GM23338 (cell line): Measurements from ENCODE around the gene FOXL2. TPM values are rescaled to one million over a fixed set of nuclear protein-coding genes. Genes with fewer than 3 reads are reported as not detected.

Experiments
- ATAC-seq: fragments of 200-7000 bp; cut with Tn5 transposase; 3 replicates; pipeline ENCODE4 v1.9.1; 2020
- DNase-seq: peaks from one replicate; pipeline ENCODE4 v3.0.0-alpha.2; 2015; ENCODE audit warnings: low spot score
- H2AFZ ChIP-seq: fragments of 200-600 bp; sonication (generic); 2 replicates; pipeline ENCODE4 v1.8.0; 2016; ENCODE audit warnings: antibody characterized with exemption, mild to moderate bottlenecking, moderate library complexity
- H3F3A ChIP-seq: fragments of 200-600 bp; sonication (generic); replicated peaks from 2 replicates; pipeline ENCODE4 v1.8.0; 2017; ENCODE audit warnings: antibody characterized with exemption, mixed run types, low read depth
- H3K27ac ChIP-seq: fragments of 200-600 bp; sonication (generic); 2 replicates; pipeline ENCODE4 v1.6.1; 2016; ENCODE audit warnings: low read depth
- H3K27me3 ChIP-seq: fragments of 200-600 bp; sonication (generic); 2 replicates; pipeline ENCODE4 v1.8.0; 2016; ENCODE audit warnings: mild to moderate bottlenecking, mixed run types, moderate library complexity; ENCODE audit not compliant: insufficient read depth
- H3K36me3 ChIP-seq: fragments of 200-600 bp; sonication (generic); 2 replicates; pipeline ENCODE4 v1.8.0; 2016; ENCODE audit warnings: mild to moderate bottlenecking; ENCODE audit not compliant: insufficient read depth
- H3K4me1 ChIP-seq: fragments of 200-600 bp; sonication (generic); 2 replicates; pipeline ENCODE4 v1.8.0; 2016; ENCODE audit warnings: mild to moderate bottlenecking, moderate library complexity; ENCODE audit not compliant: insufficient read depth
- H3K4me2 ChIP-seq: fragments of 200-600 bp; sonication (generic); 2 replicates; pipeline ENCODE4 v1.7.1; 2017; ENCODE audit warnings: mixed run types
- H3K4me3 ChIP-seq: fragments of 200-600 bp; sonication (generic); 2 replicates; pipeline ENCODE4 v1.6.1; 2016; ENCODE audit warnings: mixed run types
- H3K79me2 ChIP-seq: fragments of 200-600 bp; sonication (generic); replicated peaks from 2 replicates; pipeline ENCODE4 v1.8.0; 2017; ENCODE audit warnings: mild to moderate bottlenecking; ENCODE audit not compliant: insufficient read depth
- H3K9me2 ChIP-seq: fragments of 200-600 bp; sonication (generic); 2 replicates; pipeline ENCODE4 v1.8.0; 2017; ENCODE audit not compliant: insufficient read depth
- H4K20me1 ChIP-seq: fragments of 200-600 bp; sonication (generic); replicated peaks from 2 replicates; pipeline ENCODE4 v1.8.0; 2017; ENCODE audit warnings: mild to moderate bottlenecking; ENCODE audit not compliant: insufficient read depth
- H3K27ac Mint-ChIP-seq: 2 replicates; pipeline ENCODE4 v1.8.0; 2020; ENCODE audit warnings: inconsistent platforms, mild to moderate bottlenecking, moderate library complexity, mixed read lengths
- H3K27me3 Mint-ChIP-seq: 3 replicates; pipeline ENCODE4 v1.8.0; 2022; ENCODE audit warnings: low read depth, mild to moderate bottlenecking, moderate library complexity, mixed read lengths, inconsistent platforms; ENCODE audit not compliant: insufficient read depth, poor library complexity
- H3K36me3 Mint-ChIP-seq: 3 replicates; pipeline ENCODE4 v1.8.0; 2021; ENCODE audit warnings: low read depth, mild to moderate bottlenecking, inconsistent platforms, moderate library complexity, mixed read lengths
- H3K4me1 Mint-ChIP-seq: 3 replicates; pipeline ENCODE4 v1.8.0; 2020; ENCODE audit warnings: mild to moderate bottlenecking, inconsistent platforms, mixed read lengths
- H3K4me3 Mint-ChIP-seq: 3 replicates; pipeline ENCODE4 v1.8.0; 2021; ENCODE audit warnings: moderate library complexity, mild to moderate bottlenecking, inconsistent platforms, mixed read lengths
- H3K9me3 Mint-ChIP-seq: 3 replicates; pipeline ENCODE4 v1.8.0; 2020; ENCODE audit warnings: moderate library complexity, mild to moderate bottlenecking, inconsistent platforms, mixed read lengths
- CREB1 ChIP-seq: fragments of 250-450 bp; sonication (Bioruptor Pico); IDR thresholded peaks from 2 replicates; pipeline ENCODE4 v1.5.0; 2020; ENCODE audit warnings: low read depth, mild to moderate bottlenecking, moderate library complexity
- CTCF ChIP-seq, 2 experiments: fragments of 200-600 bp in 1 of 2; sonication (generic) in 1 of 2; conservative IDR thresholded peaks; 2 replicates each; pipeline versions ENCODE4 v1.5.1 to v1.6.1; 2016 to 2017; ENCODE audit warnings: antibody characterized with exemption in 2 of 2, low read depth in 2 of 2, mild to moderate bottlenecking in 2 of 2, moderate library complexity in 1 of 2
- JUNB ChIP-seq: IDR thresholded peaks from one replicate; pipeline ENCODE4 v1.6.1; 2016; ENCODE audit warnings: antibody characterized with exemption; ENCODE audit not compliant: unreplicated experiment
- POLR2AphosphoS5 ChIP-seq: IDR thresholded peaks from 2 replicates; pipeline ENCODE4 v1.6.1; 2016; ENCODE audit warnings: antibody characterized with exemption, low read depth
- REST ChIP-seq: IDR thresholded peaks from one replicate; pipeline ENCODE4 v1.6.1; 2018; ENCODE audit warnings: antibody characterized with exemption; ENCODE audit not compliant: unreplicated experiment
- ZNF331 ChIP-seq: fragments of 250-450 bp; sonication (Bioruptor Pico); IDR thresholded peaks from 2 replicates; pipeline ENCODE4 v1.5.0; 2020; ENCODE audit warnings: low read depth, mild to moderate bottlenecking, moderate library complexity
- polyA plus RNA-seq: library from polyadenylated mRNA; unstranded; fragments of >200 nt; fragmentation: Nextera tagmentation; extraction: Ambion mirVana; gene quantifications from 2 replicates; pipeline ENCODE4 v1.2.1, GENCODE V29; 2016
- total RNA-seq: library from RNA; depleted of rRNA; stranded (reverse); fragments of >200 nt; shearing (Covaris generic); gene quantifications from 2 replicates; pipeline ENCODE4 v1.2.3, GENCODE V29; 2014

The FOXL2 gene
- total and polyA plus RNA-seq, 2 experiments from 2014 or later, result 0.89 to 3.5 TPM

GRCh38 chr3:138921316-138922292 lies 25.3 kb downstream of the FOXL2 start (continued):
- TF ChIP-seq CREB1 (CRISPR knock-in tag) (no peak), ZNF331 (CRISPR knock-in tag) (no peak), POLR2AphosphoS5 (no peak), JUNB (no peak), REST (no peak)

- H3K4me1 Mint-ChIP-seq, result peaks cover 3% of the 10 kb centered on the region; the same call in 2 of the 3 replicates
- no peaks in the 10 kb centered on the region for H3K9me3 Mint-ChIP-seq
- peaks cover 4% of the 10 kb centered on the region for H3K27me3 Mint-ChIP-seq
- H3K4me3 Mint-ChIP-seq, result no peak overlapping the region
- no peak overlapping the region for H3K27ac Mint-ChIP-seq
- no peak overlapping the region for H3K27ac ChIP-seq
- no peak for ATAC-seq
- TF ChIP-seq CTCF (conservative IDR thresholded peaks at IDR 0.05; ENCODE audit: low read depth in 2 of 2), result peak in 1 of 2 experiments; percentile 64; a peak in 2 of 4 replicates
- no peak for TF ChIP-seq CREB1 (CRISPR knock-in tag)
- H3K4me1 ChIP-seq, result no peaks in the 10 kb centered on the region
- peak overlapping the region; percentile 39 for H2AFZ ChIP-seq
- no peaks in the 10 kb centered on the region for H3F3A ChIP-seq
- no peak overlapping the region for H3K4me3 ChIP-seq
- no peaks in the 10 kb centered on the region for H3K9me2 ChIP-seq
- no peaks in the 10 kb centered on the region for H3K79me2 ChIP-seq
- H3K36me3 Mint-ChIP-seq, result no peaks in the 10 kb centered on the region
- no peak overlapping the region for H3K4me2 ChIP-seq
- 0 out of 2 replicates have a peak, but pooled peaks cover 4% of the 10 kb centered on the region for H3K27me3 ChIP-seq
- H4K20me1 ChIP-seq, result no peaks in the 10 kb centered on the region
- H3K36me3 ChIP-seq, result no peaks in the 10 kb centered on the region
- DNase-seq, result no peak
Measured at GRCh38 chr3:138919325-138919724, 27.6 kb downstream of the FOXL2 start.
